CD4-positive, alpha-beta T cell (primary cell): Measurements from ENCODE around the gene TGM1. TPM values are rescaled to one million over a fixed set of nuclear protein-coding genes. Genes with fewer than 3 reads are reported as not detected.
A peak's percentile ranks its signal among the peaks of the same experiment; 100 is the strongest.

Experiments used
- ATAC-seq: fragments of 200-7000 bp; cut with Tn5 transposase; one replicate; pipeline ENCODE4 v1.10.0; 2022; ENCODE audit warnings: mild to moderate bottlenecking; ENCODE audit not compliant: poor library complexity
- CTCF ChIA-PET: fragments of 350-600 bp; sonication (Branson Sonifier 250); formaldehyde crosslinking; loops from one replicate; lab custom pipeline; 2021; ENCODE audit warnings: antibody characterized with exemption, inconsistent platforms; lab: Charles Lee
- POLR2A ChIA-PET: fragments of 350-600 bp; sonication (Branson Sonifier 250); formaldehyde crosslinking; loops from one replicate; lab custom pipeline; 2021; ENCODE audit warnings: antibody characterized with exemption, inconsistent platforms; lab: Charles Lee
- DNase-seq, 14 experiments: peaks; one replicate each; pipeline ENCODE4 v3.0.0-alpha.2; 2013 to 2020; ENCODE audit warnings: mixed read lengths in 2 of 14
- H3K27ac ChIP-seq, 2 donors: one replicate each; pipeline versions ENCODE4 v1.5.1 to v1.7.0; 2013; ENCODE audit warnings: low read length in 2 of 2, low read depth in 1 of 2, mild to moderate bottlenecking in 1 of 2
- H3K27me3 ChIP-seq, 2 experiments: 1 replicate in 1 of 2; 2 replicates in 1 of 2; pipeline versions ENCODE4 v1.6.1 to v1.7.0; 2013; ENCODE audit warnings: low read length in 2 of 2, control low read depth in 1 of 2, mild to moderate bottlenecking in 1 of 2, moderate library complexity in 1 of 2; ENCODE audit not compliant: insufficient read depth in 2 of 2, control insufficient read depth in 1 of 2
- H3K36me3 ChIP-seq: one replicate; pipeline ENCODE4 v1.6.1; 2013; ENCODE audit warnings: low read length, control low read depth; ENCODE audit not compliant: insufficient read depth
- H3K4me1 ChIP-seq: one replicate; pipeline ENCODE4 v1.6.1; 2013; ENCODE audit warnings: low read length, control low read depth; ENCODE audit not compliant: insufficient read depth
- H3K4me3 ChIP-seq: one replicate; pipeline ENCODE4 v1.5.1; 2013; ENCODE audit warnings: mild to moderate bottlenecking, low read length, moderate library complexity
- H3K9me3 ChIP-seq, 2 experiments: 1 replicate in 1 of 2; 2 replicates in 1 of 2; pipeline versions ENCODE4 v1.6.1 to v1.7.0; 2013; ENCODE audit warnings: low read length in 2 of 2, mild to moderate bottlenecking in 2 of 2, control low read depth in 1 of 2, moderate library complexity in 1 of 2; ENCODE audit not compliant: control insufficient read depth in 1 of 2, insufficient read depth in 1 of 2
- H3K27ac Mint-ChIP-seq: one replicate; pipeline ENCODE4 v1.8.0; 2020; ENCODE audit warnings: mixed read lengths
- H3K27me3 Mint-ChIP-seq: one replicate; pipeline ENCODE4 v1.8.0; 2021; ENCODE audit warnings: mixed read lengths
- H3K36me3 Mint-ChIP-seq: one replicate; pipeline ENCODE4 v1.8.0; 2021; ENCODE audit warnings: low read depth, mixed read lengths
- H3K4me1 Mint-ChIP-seq: one replicate; pipeline ENCODE4 v1.8.0; 2021; ENCODE audit warnings: low read depth, mixed read lengths
- H3K4me3 Mint-ChIP-seq: one replicate; pipeline ENCODE4 v1.8.0; 2020; ENCODE audit warnings: mild to moderate bottlenecking, mixed read lengths
- H3K9me3 Mint-ChIP-seq: one replicate; pipeline ENCODE4 v1.8.0; 2020; ENCODE audit warnings: mixed read lengths
- CTCF ChIP-seq: fragments of 200-600 bp; IDR thresholded peaks from one replicate; pipeline ENCODE4 v1.8.0; 2022; ENCODE audit warnings: antibody characterized with exemption, mild to moderate bottlenecking
- intact Hi-C, 2 experiments: fragments of 100-400 bp; cut with DNase I in 1 of 2; cut with micrococcal nuclease in 1 of 2; formaldehyde crosslinking; loops; one replicate each; pipeline versions ENCODE4 v1.15.1 to v1.9.0; 2023 to 2025; cut with DNase I, micrococcal nuclease
- total RNA-seq, 174 experiments: library from RNA in 2 of 174; stranded (reverse) in 2 of 174; gene quantifications; one replicate each; pipeline ENCODE4 v1.2.3 and lab custom pipeline; 2021 to 2026

TGM1 gene
- total RNA-seq, 2 experiments from 2014 or later, result 3.5 to 3.9 TPM

- Histone ChIP-seq H3K4me3 (peak overlapping the region; percentile 87), H3K4me1 (peaks cover 56% of the 10 kb centered on the region), H3K27me3 (no peaks in the 10 kb centered on the region), H3K36me3 (peaks cover 48% of the 10 kb centered on the region), H3K9me3 (no peaks in the 10 kb centered on the region), H3K27ac (peak overlapping the region in 1 of 2 donors; percentile 87)
- Mint-ChIP-seq H3K27me3 (no peaks in the 10 kb centered on the region), H3K4me3 (peak overlapping the region; percentile 99), H3K36me3 (peaks cover 86% of the 10 kb centered on the region), H3K9me3 (no peaks in the 10 kb centered on the region), H3K27ac (peak overlapping the region; percentile 98), H3K4me1 (peaks cover 64% of the 10 kb centered on the region)
- peak in 3 of 14 experiments; percentile 4 to 55 (median 37) for DNase-seq
- peak; percentile 2 for ATAC-seq
- ChIA-PET POLR2A (interaction anchor here (1.4 to 5.7 kb wide), 11 partner anchors 9 to 208 kb away, joined by 3 to 66 read pairs (median 15); partner anchors contain the start of genes CBLN3, CHMP4A, CIDEB and DCAF11), CTCF (interaction anchor here (2.0 to 6.8 kb wide), 6 partner anchors 11 to 133 kb away, joined by 6 to 90 read pairs (median 20); partner anchors contain the start of genes CIDEB, LTB4R, LTB4R2 and MDP1)
- intact Hi-C loops, result loop anchor here in 1 of 2 experiments (5.0 to 10.0 kb wide), 3 partner anchors 187 to 324 kb away; partner anchors contain the start of genes DCAF11 and NRL
- no peak for TF ChIP-seq CTCF
Measured at GRCh38 chr14:24298892-24299254, 35.9 kb upstream of the TGM1 start.

GRCh38 chr14:24297190-24297964, 34.4 kb upstream of the TGM1 start:
- peak overlapping the region in 1 of 2 donors; percentile 0 for H3K27ac ChIP-seq
- H3K4me1 ChIP-seq, result peaks cover 52% of the 10 kb centered on the region
- H3K4me1 Mint-ChIP-seq, result peaks cover 59% of the 10 kb centered on the region
- peak in 3 of 14 experiments; percentile 20 to 53 (median 50) for DNase-seq
- peak; percentile 31 for TF ChIP-seq CTCF
- peak overlapping the region; percentile 67 for H3K27ac Mint-ChIP-seq
- peaks cover 80% of the 10 kb centered on the region for H3K36me3 Mint-ChIP-seq
- H3K27me3 Mint-ChIP-seq, result no peaks in the 10 kb centered on the region
- peak overlapping the region; percentile 74 for H3K4me3 Mint-ChIP-seq
- peaks cover 44% of the 10 kb centered on the region for H3K36me3 ChIP-seq
- CTCF ChIA-PET, result interaction anchor here (0.8 to 6.8 kb wide), 15 partner anchors 12 to 207 kb away, joined by 3 to 90 read pairs (median 8); partner anchors contain the start of genes CBLN3, CHMP4A, CIDEB and KHNYN
- POLR2A ChIA-PET, result interaction anchor here (0.7 to 5.7 kb wide), 9 partner anchors 13 to 183 kb away, joined by 3 to 66 read pairs (median 15); partner anchors contain the start of genes CBLN3, CHMP4A, DCAF11 and KHNYN
- intact Hi-C loops, result loop anchor here (1.0 to 10.0 kb wide), 9 partner anchors 18 to 323 kb away; partner anchors contain the start of genes DCAF11 (in 1 of the 2), MDP1 (in 1 of the 2), NRL (in 1 of the 2) and RABGGTA (in 1 of the 2)
- no peaks in the 10 kb centered on the region for H3K27me3 ChIP-seq
- H3K9me3 Mint-ChIP-seq, result no peaks in the 10 kb centered on the region
- no peak overlapping the region for H3K4me3 ChIP-seq
- no peaks in the 10 kb centered on the region for H3K9me3 ChIP-seq
- peak; percentile 7 for ATAC-seq
